Measurements from ENCODE around the gene TM9SF1.

The TM9SF1 gene

DNA sequence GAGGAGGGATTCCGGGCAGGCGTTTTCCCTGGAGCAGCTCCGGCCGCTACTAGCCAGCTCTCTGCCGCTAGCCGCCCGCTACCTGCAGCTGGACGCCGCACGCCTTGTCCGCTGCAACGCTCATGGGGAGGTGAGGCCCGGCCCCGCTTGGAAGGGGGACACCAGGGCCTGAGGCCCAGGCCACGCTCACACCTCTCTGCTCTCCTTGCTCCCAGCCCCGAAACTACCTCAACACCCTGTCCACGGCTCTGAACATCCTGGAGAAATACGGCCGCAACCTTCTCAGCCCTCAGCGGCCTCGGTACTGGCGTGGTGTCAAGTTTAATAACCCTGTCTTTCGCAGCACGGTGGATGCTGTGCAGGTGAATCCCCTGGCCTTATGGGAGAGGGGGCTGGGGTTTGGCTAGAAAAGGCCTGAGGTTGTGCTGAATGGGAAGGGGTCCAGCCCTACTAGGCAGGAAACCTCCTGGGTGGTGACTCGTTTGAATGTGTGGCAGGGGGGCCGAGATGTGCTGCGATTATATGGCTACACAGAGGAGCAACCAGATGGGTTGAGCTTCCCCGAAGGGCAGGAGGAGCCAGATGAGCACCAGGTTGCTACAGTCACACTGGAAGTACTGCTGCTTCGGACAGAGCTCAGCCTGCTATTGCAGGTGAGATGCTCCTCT, 47.3 kb downstream of the TM9SF1 start:
- DNase-seq, result no peak

DNA sequence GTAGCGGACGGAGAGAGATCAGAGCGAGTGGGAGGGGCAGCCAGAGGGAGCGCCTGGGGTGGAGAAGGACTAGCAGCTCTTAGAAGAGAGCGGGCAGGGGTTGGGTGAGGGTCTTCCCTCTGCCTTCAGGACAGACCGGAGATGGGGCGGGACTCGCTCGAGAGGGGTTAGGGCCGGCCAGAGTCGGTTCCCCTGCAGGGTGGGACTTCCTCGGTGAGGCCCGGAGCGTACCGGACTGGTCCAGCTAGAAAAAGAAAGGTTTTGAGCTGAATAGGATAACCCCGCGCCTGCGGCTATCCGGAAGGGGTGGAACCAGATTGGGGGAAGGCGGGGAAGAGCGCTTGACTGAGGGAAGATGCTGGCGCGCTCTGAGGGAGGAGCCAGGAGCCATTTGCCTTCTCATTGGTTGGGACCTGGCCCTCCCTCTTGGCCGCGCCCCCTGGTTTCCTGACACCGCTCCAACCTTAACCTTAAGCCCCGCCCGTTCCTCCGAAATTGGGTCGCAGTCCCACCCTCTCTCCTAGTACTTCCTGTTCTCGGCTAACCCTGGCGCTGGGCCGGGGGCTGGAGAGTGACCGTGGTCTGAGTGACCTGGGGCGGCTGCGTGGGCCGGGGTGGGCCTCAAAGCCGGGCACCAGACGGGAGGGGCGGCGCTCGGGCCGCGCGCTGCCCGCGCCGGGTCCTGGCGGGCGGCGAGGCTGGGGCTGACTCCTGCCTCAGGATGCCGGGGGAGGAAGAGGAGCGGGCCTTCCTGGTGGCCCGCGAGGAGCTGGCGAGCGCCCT, 48.1 kb downstream of the TM9SF1 start, which contains the start of gene RNF31:
Gene RNF31, plus strand, starts transcription at position 521 of the 783 bp plus-strand sequence. Its CDS starts 201 bp downstream, at position 722.
- peak; percentile 98 for DNase-seq

DNA sequence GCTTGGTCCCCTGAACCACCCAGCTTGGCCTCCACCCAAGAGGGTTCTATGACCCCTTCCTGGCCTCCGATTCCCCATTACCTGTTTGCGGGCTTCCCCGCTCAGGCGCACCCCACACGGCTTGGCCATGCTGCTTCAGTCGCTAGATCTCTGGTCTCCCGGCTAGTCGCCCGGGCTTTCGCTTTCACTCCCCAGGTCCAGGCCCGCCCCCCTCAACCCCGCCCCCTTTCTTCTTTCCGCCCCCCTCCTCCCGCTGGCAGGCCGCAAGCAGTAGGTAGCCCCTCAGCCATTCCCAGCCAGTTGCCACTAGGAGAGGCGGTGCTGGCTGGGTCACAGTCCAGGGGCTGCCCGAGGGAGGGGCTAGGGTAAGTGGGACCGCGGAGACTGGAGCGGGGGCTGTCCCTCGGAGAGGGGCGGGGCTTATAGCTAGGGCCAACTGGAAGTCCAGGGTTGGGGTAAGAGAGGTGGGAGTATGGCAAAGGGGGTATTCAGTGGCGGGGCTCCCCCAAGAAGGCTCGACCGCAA, 48.7 kb downstream of the TM9SF1 start, which contains the start of gene PSME2:
Gene PSME2, minus strand, starts transcription at position 158 of the 525 bp plus-strand sequence. Its CDS starts 29 bp downstream, at position 129.
- DNase-seq, result peak; percentile 99

DNA sequence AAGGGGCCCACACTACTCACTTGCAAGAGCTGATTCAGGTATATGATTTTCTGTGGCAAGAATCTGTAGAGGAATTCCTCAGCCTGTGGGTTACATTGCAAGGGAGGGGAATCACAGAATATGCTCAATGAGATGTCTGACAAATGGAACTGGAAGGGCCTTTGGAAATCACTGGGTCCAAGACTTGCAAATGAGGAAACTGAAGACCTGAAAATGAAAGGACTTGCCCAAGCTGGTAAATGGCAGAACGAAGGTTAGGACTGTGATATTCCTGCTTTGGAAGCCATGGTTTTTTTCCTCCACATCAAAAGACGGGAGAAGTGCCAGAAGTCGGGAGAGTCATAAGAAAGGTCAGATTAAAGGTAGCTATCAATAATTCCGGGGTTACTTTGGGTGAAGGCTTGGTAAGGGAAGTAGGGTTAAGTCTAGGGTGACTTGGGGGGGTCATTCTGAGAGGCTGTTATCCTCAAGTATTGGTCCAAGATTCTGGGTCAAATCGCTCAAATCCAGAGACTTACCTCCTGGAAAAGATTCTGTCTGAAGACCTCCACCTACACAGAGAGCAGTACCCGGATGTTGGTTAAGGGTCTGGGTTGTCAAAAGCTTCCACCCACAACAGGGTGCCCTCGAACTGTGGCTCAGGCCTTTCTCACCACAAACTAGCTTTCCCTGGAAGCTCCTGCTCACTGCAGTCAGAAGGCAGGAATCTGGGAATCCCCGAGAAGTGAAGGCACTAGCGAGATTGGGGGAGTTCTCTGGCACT, 49.4 kb downstream of the TM9SF1 start:
- DNase-seq, result no peak

- DNase-seq, result no peak
Measured at GRCh38 chr14:24145219-24145618, 50.0 kb downstream of the TM9SF1 start.

GRCh38 chr14:24144451-24144850, 50.8 kb downstream of the TM9SF1 start:
- DNase-seq, result no peak

- peak; percentile 82 for DNase-seq
Measured at GRCh38 chr14:24143511-24143910, 51.7 kb downstream of the TM9SF1 start.

GRCh38 chr14:24141097-24141880, 54.0 kb downstream of the TM9SF1 start, which contains the start of gene EMC9:
Gene EMC9 (minus strand): TSS chr14:24141591. CDS start chr14:24141304, 287 bp downstream.
- peak; percentile 99 for DNase-seq

- DNase-seq, result no peak
Measured at GRCh38 chr14:24139272-24139934, 55.8 kb downstream of the TM9SF1 start.

All from fibroblast of skin of scalp (primary cell).